CD14-positive monocyte (primary cell): ENCODE measurements around the gene CEP120. TPM values are rescaled to one million over a fixed set of nuclear protein-coding genes. Genes with fewer than 3 reads are reported as not detected.

Experiments used
- DNase-seq, 3 donors: peaks; one replicate each; pipeline ENCODE4 v3.0.0-alpha.2; 2011 to 2022
- H2AFZ ChIP-seq: 2 replicates; pipeline ENCODE4 v1.6.0; 2012; ENCODE audit warnings: mild to moderate bottlenecking, low read depth, low read length, inconsistent platforms; ENCODE audit not compliant: insufficient read depth, poor library complexity, severe bottlenecking
- H3K27ac ChIP-seq, 2 donors: 1 replicate in 1 of 2; 2 replicates in 1 of 2; pipeline ENCODE4 v1.5.1; 2012 to 2013; ENCODE audit warnings: low read length in 2 of 2, control low read depth in 1 of 2, inconsistent platforms in 1 of 2, low read depth in 1 of 2, mild to moderate bottlenecking in 1 of 2
- H3K27me3 ChIP-seq, 2 donors: one replicate each; pipeline versions ENCODE4 v1.6.0 to v1.6.1; 2011 to 2013; ENCODE audit warnings: low read length in 2 of 2; ENCODE audit not compliant: control insufficient read depth in 2 of 2, insufficient read depth in 2 of 2
- H3K36me3 ChIP-seq, 2 donors: replicated peaks in 1 of 2; 1 replicate in 1 of 2; 2 replicates in 1 of 2; pipeline versions ENCODE4 v1.5.1 to v1.6.1; 2012 to 2013; ENCODE audit warnings: low read length in 2 of 2, control low read depth in 1 of 2, inconsistent platforms in 1 of 2, mild to moderate bottlenecking in 1 of 2; ENCODE audit not compliant: insufficient read depth in 2 of 2, control insufficient read depth in 1 of 2
- H3K4me1 ChIP-seq, 2 donors: 1 replicate in 1 of 2; 2 replicates in 1 of 2; pipeline versions ENCODE4 v1.5.1 to v1.6.1; 2012 to 2013; ENCODE audit warnings: low read length in 2 of 2, control low read depth in 1 of 2, inconsistent platforms in 1 of 2, mild to moderate bottlenecking in 1 of 2, moderate library complexity in 1 of 2; ENCODE audit not compliant: insufficient read depth in 2 of 2, control insufficient read depth in 1 of 2
- H3K4me2 ChIP-seq: replicated peaks from 2 replicates; pipeline ENCODE3; 2012; ENCODE audit warnings: low read length, moderate library complexity, mild to moderate bottlenecking; ENCODE audit not compliant: poor library complexity, severe bottlenecking; ENCODE audit errors: extremely low read depth
- H3K4me3 ChIP-seq, 3 experiments: fragments of 200-600 bp in 1 of 3; sonication (generic) in 1 of 3; replicated peaks in 1 of 3; 1 replicate in 2 of 3; 2 replicates in 1 of 3; pipeline ENCODE4 v1.5.1; 2011 to 2013; ENCODE audit warnings: low read length in 3 of 3, mild to moderate bottlenecking in 3 of 3, control low read depth in 2 of 3, low read depth in 2 of 3, inconsistent platforms in 1 of 3, moderate library complexity in 1 of 3
- H3K79me2 ChIP-seq: 2 replicates; pipeline ENCODE4 v1.6.0; 2012; ENCODE audit warnings: mild to moderate bottlenecking, control low read depth, inconsistent platforms, low read length, moderate library complexity; ENCODE audit not compliant: insufficient read depth
- H3K9ac ChIP-seq: 2 replicates; pipeline ENCODE4 v1.6.0; 2017; ENCODE audit warnings: low read length, mild to moderate bottlenecking; ENCODE audit not compliant: insufficient read depth, poor library complexity, severe bottlenecking
- H3K9me3 ChIP-seq, 2 donors: replicated peaks in 1 of 2; 1 replicate in 1 of 2; 2 replicates in 1 of 2; pipeline versions ENCODE4 v1.5.1 to v1.6.1; 2012 to 2013; ENCODE audit warnings: low read length in 2 of 2, control low read depth in 1 of 2; ENCODE audit not compliant: control insufficient read depth in 1 of 2, insufficient read depth in 1 of 2
- H4K20me1 ChIP-seq: 2 replicates; pipeline ENCODE4 v1.6.0; 2012; ENCODE audit warnings: mild to moderate bottlenecking, low read length, control low read depth, moderate library complexity; ENCODE audit not compliant: insufficient read depth
- H3K27ac Mint-ChIP-seq, 7 donors: one replicate each; pipeline ENCODE4 v1.8.0; 2020; ENCODE audit warnings: mild to moderate bottlenecking in 7 of 7, mixed read lengths in 7 of 7, moderate library complexity in 6 of 7, inconsistent platforms in 2 of 7
- H3K27me3 Mint-ChIP-seq, 3 donors: one replicate each; pipeline ENCODE4 v1.8.0; 2021 to 2022; ENCODE audit warnings: low read depth in 3 of 3, mild to moderate bottlenecking in 3 of 3, mixed read lengths in 3 of 3, moderate library complexity in 3 of 3, inconsistent platforms in 1 of 3
- H3K36me3 Mint-ChIP-seq, 2 donors: one replicate each; pipeline ENCODE4 v1.8.0; 2020; ENCODE audit warnings: mixed read lengths in 2 of 2, inconsistent platforms in 1 of 2, mild to moderate bottlenecking in 1 of 2
- H3K4me1 Mint-ChIP-seq: one replicate; pipeline ENCODE4 v1.8.0; 2020; ENCODE audit warnings: mild to moderate bottlenecking, mixed read lengths
- H3K4me3 Mint-ChIP-seq, 2 donors: one replicate each; pipeline ENCODE4 v1.8.0; 2020; ENCODE audit warnings: mild to moderate bottlenecking in 2 of 2, mixed read lengths in 2 of 2, moderate library complexity in 1 of 2
- H3K9me3 Mint-ChIP-seq, 7 donors: one replicate each; pipeline ENCODE4 v1.8.0; 2020 to 2022; ENCODE audit warnings: mixed read lengths in 7 of 7, mild to moderate bottlenecking in 6 of 7, moderate library complexity in 6 of 7, inconsistent platforms in 2 of 7
- WGBS: methylation state at CpG from one replicate; pipeline ENCODE4 v1.1.5; 2013; ENCODE audit warnings: missing lambda C conversion rate; ENCODE audit not compliant: insufficient coverage; 5-methylcytosine and 5-hydroxymethylcytosine counted together
- intact Hi-C, 2 donors: fragments of 100-400 bp; cut with micrococcal nuclease; formaldehyde crosslinking; loops; one replicate each; pipeline versions ENCODE4 v1.15.0 to v1.15.1; 2023
- polyA plus RNA-seq, 3 donors: library from polyadenylated mRNA; depleted of rRNA in 1 of 3; unstranded in 2 of 3; stranded (reverse) in 1 of 3; fragments of 300-500 nt in 2 of 3; fragments of >200 nt in 1 of 3; fragmentation: Illumina TruSeq in 2 of 3; gene quantifications; 1 replicate in 2 of 3; 2 replicates in 1 of 3; pipeline ENCODE4 v1.2.3, GENCODE V29; 2012 to 2021
- TF ChIP-seq, protein P1 (sequence below): fragments of 200-600 bp; IDR thresholded peaks from one replicate; pipeline ENCODE4 v1.8.0; 2022; ENCODE audit warnings: antibody characterized with exemption, mild to moderate bottlenecking

The CEP120 gene
- polyA plus RNA-seq, 3 donors = 6.4 to 7.2 (median 6.6) TPM

GRCh38 chr5:123425431-123425830 is 2.2 kb upstream of the CEP120 start:
- H2AFZ ChIP-seq = no peak overlapping the region
- no peaks in the 10 kb centered on the region for H3K36me3 ChIP-seq
- Mint-ChIP-seq H3K4me1 (peaks cover 37% of the 10 kb centered on the region), H3K27ac (peak overlapping the region; percentile 66 to 84 (median 80)), H3K9me3 (peaks cover 0 to 3% (median 0%) of the 10 kb centered on the region in 7 donors), H3K27me3 (no peaks in the 10 kb centered on the region), H3K4me3 (peak overlapping the region in 1 of 2 donors; percentile 29), H3K36me3 (peaks cover 0 to 2% of the 10 kb centered on the region in 2 donors)
- WGBS = no CpG with 5 or more reads among the region's 4 CpGs
- H3K9me3 ChIP-seq = no peaks in the 10 kb centered on the region
- intact Hi-C loops = loop anchor here in 1 of 2 donors (5.0 kb wide), 1 partner anchor 87 kb away; the partner anchor contains the start of gene CSNK1G3
- H4K20me1 ChIP-seq = no peaks in the 10 kb centered on the region
- H3K9ac ChIP-seq = no peak overlapping the region
- TF ChIP-seq, protein P1, sequence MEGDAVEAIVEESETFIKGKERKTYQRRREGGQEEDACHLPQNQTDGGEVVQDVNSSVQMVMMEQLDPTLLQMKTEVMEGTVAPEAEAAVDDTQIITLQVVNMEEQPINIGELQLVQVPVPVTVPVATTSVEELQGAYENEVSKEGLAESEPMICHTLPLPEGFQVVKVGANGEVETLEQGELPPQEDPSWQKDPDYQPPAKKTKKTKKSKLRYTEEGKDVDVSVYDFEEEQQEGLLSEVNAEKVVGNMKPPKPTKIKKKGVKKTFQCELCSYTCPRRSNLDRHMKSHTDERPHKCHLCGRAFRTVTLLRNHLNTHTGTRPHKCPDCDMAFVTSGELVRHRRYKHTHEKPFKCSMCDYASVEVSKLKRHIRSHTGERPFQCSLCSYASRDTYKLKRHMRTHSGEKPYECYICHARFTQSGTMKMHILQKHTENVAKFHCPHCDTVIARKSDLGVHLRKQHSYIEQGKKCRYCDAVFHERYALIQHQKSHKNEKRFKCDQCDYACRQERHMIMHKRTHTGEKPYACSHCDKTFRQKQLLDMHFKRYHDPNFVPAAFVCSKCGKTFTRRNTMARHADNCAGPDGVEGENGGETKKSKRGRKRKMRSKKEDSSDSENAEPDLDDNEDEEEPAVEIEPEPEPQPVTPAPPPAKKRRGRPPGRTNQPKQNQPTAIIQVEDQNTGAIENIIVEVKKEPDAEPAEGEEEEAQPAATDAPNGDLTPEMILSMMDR = no peak
- no peak overlapping the region for H3K4me3 ChIP-seq
- H3K27me3 ChIP-seq = no peaks in the 10 kb centered on the region
- peaks cover 24% of the 10 kb centered on the region for H3K79me2 ChIP-seq
- peak overlapping the region in 1 of 2 donors; percentile 39 for H3K27ac ChIP-seq
- H3K4me2 ChIP-seq = no peak overlapping the region
- H3K4me1 ChIP-seq = peaks cover 44 to 70% of the 10 kb centered on the region in 2 donors
- peak; percentile 46 to 69 (median 64) for DNase-seq

- Histone ChIP-seq H3K9me3 (no peaks in the 10 kb centered on the region), H3K36me3 (peaks cover 4 to 9% of the 10 kb centered on the region in 2 donors), H3K4me3 (peak overlapping the region; percentile 80 to 93 (median 86)), H2AFZ (peak overlapping the region; percentile 97), H3K79me2 (peaks cover 34% of the 10 kb centered on the region), H3K4me1 (peaks cover 21 to 46% of the 10 kb centered on the region in 2 donors), H3K4me2 (peak overlapping the region; percentile 83), H3K27ac (peak overlapping the region; percentile 53 to 93), H3K9ac (peak overlapping the region; percentile 85), H3K27me3 (no peaks in the 10 kb centered on the region), H4K20me1 (no peaks in the 10 kb centered on the region)
- H3K36me3 Mint-ChIP-seq = peaks cover 11 to 13% of the 10 kb centered on the region in 2 donors
- peaks cover 0 to 3% (median 0%) of the 10 kb centered on the region in 7 donors for H3K9me3 Mint-ChIP-seq
- no peaks in the 10 kb centered on the region for H3K27me3 Mint-ChIP-seq
- peak in 2 of 3 donors; percentile 7 to 32 for DNase-seq
- TF ChIP-seq, protein P1 = no peak
- under 1% methylated on average over 42 of the region's 45 CpGs for WGBS
- intact Hi-C loops = loop anchor here in 1 of 2 donors (5.0 kb wide), 1 partner anchor 90 kb away; the partner anchor contains the start of gene CSNK1G3
- H3K27ac Mint-ChIP-seq = peak overlapping the region in 4 of 7 donors; percentile 83 to 96 (median 93)
- H3K4me1 Mint-ChIP-seq = peaks cover 27% of the 10 kb centered on the region
- H3K4me3 Mint-ChIP-seq = no peak overlapping the region
These were observed 548 bp downstream of the CEP120 start for GRCh38 chr5:123422433-123423277.
